ENCODE results near the gene CTNND2.
"Not testable (repeated sequence)": the region's sequence is repeated elsewhere in the genome, so short reads cannot be mapped to it uniquely, and the experiment has no call there.

Gene CTNND2

GRCh38 chr5:11010429-11011210, 893.6 kb downstream of the CTNND2 start:
- Histone ChIP-seq H3K27me3 (ENCODE audit: low read depth, low read length) (no peaks in the 10 kb centered on the region), H3K4me1 (ENCODE audit: control insufficient read depth in 1 of 2, insufficient read depth in 2 of 2, low read length in 2 of 2) (no peaks in the 10 kb centered on the region), H3K36me3 (ENCODE audit: control insufficient read depth in 1 of 2, insufficient read depth in 2 of 2, low read length in 2 of 2) (no peaks in the 10 kb centered on the region), H3K4me3 (ENCODE audit: low read depth in 1 of 2, low read length in 2 of 2) (no peak overlapping the region), H3K9me3 (ENCODE audit: control insufficient read depth in 1 of 2, low read length in 2 of 2) (peaks cover 0 to 3% of the 10 kb centered on the region in 2 donors), H3K27ac (ENCODE audit: low read length) (no peak overlapping the region)

GRCh38 chr5:11009576-11009975, 894.7 kb downstream of the CTNND2 start:
- no peaks in the 10 kb centered on the region for H3K27me3 ChIP-seq (ENCODE audit: low read depth, low read length)
- no peaks in the 10 kb centered on the region for H3K4me1 ChIP-seq (ENCODE audit: control insufficient read depth in 1 of 2, insufficient read depth in 2 of 2, low read length in 2 of 2)
- no peak overlapping the region for H3K4me3 ChIP-seq (ENCODE audit: low read depth in 1 of 2, low read length in 2 of 2)
- H3K36me3 ChIP-seq (ENCODE audit: control insufficient read depth in 1 of 2, insufficient read depth in 2 of 2, low read length in 2 of 2), result no peaks in the 10 kb centered on the region
- H3K9me3 ChIP-seq (ENCODE audit: control insufficient read depth in 1 of 2, low read length in 2 of 2), result peaks cover 0 to 3% of the 10 kb centered on the region in 2 donors
- H3K27ac ChIP-seq (ENCODE audit: low read length), result no peak overlapping the region

- H3K27ac ChIP-seq (ENCODE audit: low read length), result no peak overlapping the region
- H3K27me3 ChIP-seq (ENCODE audit: low read depth, low read length), result no peaks in the 10 kb centered on the region
- no peaks in the 10 kb centered on the region for H3K4me1 ChIP-seq (ENCODE audit: control insufficient read depth in 1 of 2, insufficient read depth in 2 of 2, low read length in 2 of 2)
- peaks cover 0 to 3% of the 10 kb centered on the region in 2 donors for H3K9me3 ChIP-seq (ENCODE audit: control insufficient read depth in 1 of 2, low read length in 2 of 2)
- H3K36me3 ChIP-seq (ENCODE audit: control insufficient read depth in 1 of 2, insufficient read depth in 2 of 2, low read length in 2 of 2), result no peaks in the 10 kb centered on the region
- no peak overlapping the region for H3K4me3 ChIP-seq (ENCODE audit: low read depth in 1 of 2, low read length in 2 of 2)
These were observed 896.9 kb downstream of the CTNND2 start for GRCh38 chr5:11007269-11007870.

GRCh38 chr5:11004523-11004922, 899.7 kb downstream of the CTNND2 start:
- not testable (repeated sequence) for H3K4me3 ChIP-seq (ENCODE audit: low read depth in 1 of 2, low read length in 2 of 2); H3K4me1 ChIP-seq (ENCODE audit: control insufficient read depth in 1 of 2, insufficient read depth in 2 of 2, low read length in 2 of 2); H3K27me3 ChIP-seq (ENCODE audit: low read depth, low read length); H3K36me3 ChIP-seq (ENCODE audit: control insufficient read depth in 1 of 2, insufficient read depth in 2 of 2, low read length in 2 of 2); H3K27ac ChIP-seq (ENCODE audit: low read length); H3K9me3 ChIP-seq (ENCODE audit: control insufficient read depth in 1 of 2, low read length in 2 of 2)

- no peak overlapping the region for H3K27ac ChIP-seq (ENCODE audit: low read length)
- no peak overlapping the region for H3K4me3 ChIP-seq (ENCODE audit: low read depth in 1 of 2, low read length in 2 of 2)
- no peaks in the 10 kb centered on the region for H3K27me3 ChIP-seq (ENCODE audit: low read depth, low read length)
- no peaks in the 10 kb centered on the region for H3K4me1 ChIP-seq (ENCODE audit: control insufficient read depth in 1 of 2, insufficient read depth in 2 of 2, low read length in 2 of 2)
- H3K36me3 ChIP-seq (ENCODE audit: control insufficient read depth in 1 of 2, insufficient read depth in 2 of 2, low read length in 2 of 2), result no peaks in the 10 kb centered on the region
- no peaks in the 10 kb centered on the region for H3K9me3 ChIP-seq (ENCODE audit: control insufficient read depth in 1 of 2, low read length in 2 of 2)
These were observed 903.5 kb downstream of the CTNND2 start for GRCh38 chr5:11000515-11001353.

GRCh38 chr5:10999714-11000113, 904.5 kb downstream of the CTNND2 start:
- Histone ChIP-seq H3K9me3 (ENCODE audit: control insufficient read depth in 1 of 2, low read length in 2 of 2) (no peaks in the 10 kb centered on the region), H3K36me3 (ENCODE audit: control insufficient read depth in 1 of 2, insufficient read depth in 2 of 2, low read length in 2 of 2) (no peaks in the 10 kb centered on the region), H3K4me3 (ENCODE audit: low read depth in 1 of 2, low read length in 2 of 2) (no peak overlapping the region), H3K4me1 (ENCODE audit: control insufficient read depth in 1 of 2, insufficient read depth in 2 of 2, low read length in 2 of 2) (no peaks in the 10 kb centered on the region), H3K27me3 (ENCODE audit: low read depth, low read length) (no peaks in the 10 kb centered on the region), H3K27ac (ENCODE audit: low read length) (no peak overlapping the region)

GRCh38 chr5:10995891-10996290, 908.4 kb downstream of the CTNND2 start:
- H3K4me1 ChIP-seq (ENCODE audit: control insufficient read depth in 1 of 2, insufficient read depth in 2 of 2, low read length in 2 of 2), result no peaks in the 10 kb centered on the region
- no peak overlapping the region for H3K27ac ChIP-seq (ENCODE audit: low read length)
- H3K36me3 ChIP-seq (ENCODE audit: control insufficient read depth in 1 of 2, insufficient read depth in 2 of 2, low read length in 2 of 2), result no peaks in the 10 kb centered on the region
- H3K4me3 ChIP-seq (ENCODE audit: low read depth in 1 of 2, low read length in 2 of 2), result no peak overlapping the region
- H3K9me3 ChIP-seq (ENCODE audit: control insufficient read depth in 1 of 2, low read length in 2 of 2), result no peaks in the 10 kb centered on the region
- no peaks in the 10 kb centered on the region for H3K27me3 ChIP-seq (ENCODE audit: low read depth, low read length)

- no peaks in the 10 kb centered on the region for H3K36me3 ChIP-seq (ENCODE audit: control insufficient read depth in 1 of 2, insufficient read depth in 2 of 2, low read length in 2 of 2)
- H3K4me1 ChIP-seq (ENCODE audit: control insufficient read depth in 1 of 2, insufficient read depth in 2 of 2, low read length in 2 of 2), result no peaks in the 10 kb centered on the region
- H3K27ac ChIP-seq (ENCODE audit: low read length), result no peak overlapping the region
- H3K9me3 ChIP-seq (ENCODE audit: control insufficient read depth in 1 of 2, low read length in 2 of 2), result no peaks in the 10 kb centered on the region
- H3K27me3 ChIP-seq (ENCODE audit: low read depth, low read length), result no peaks in the 10 kb centered on the region
- no peak overlapping the region for H3K4me3 ChIP-seq (ENCODE audit: low read depth in 1 of 2, low read length in 2 of 2)
These were observed 909.9 kb downstream of the CTNND2 start for GRCh38 chr5:10994091-10994986.

- Histone ChIP-seq H3K4me1 (ENCODE audit: control insufficient read depth in 1 of 2, insufficient read depth in 2 of 2, low read length in 2 of 2) (no peaks in the 10 kb centered on the region), H3K9me3 (ENCODE audit: control insufficient read depth in 1 of 2, low read length in 2 of 2) (no peaks in the 10 kb centered on the region), H3K27me3 (ENCODE audit: low read depth, low read length) (no peaks in the 10 kb centered on the region), H3K4me3 (ENCODE audit: low read depth in 1 of 2, low read length in 2 of 2) (no peak overlapping the region), H3K27ac (ENCODE audit: low read length) (no peak overlapping the region), H3K36me3 (ENCODE audit: control insufficient read depth in 1 of 2, insufficient read depth in 2 of 2, low read length in 2 of 2) (no peaks in the 10 kb centered on the region)
These were observed 913.6 kb downstream of the CTNND2 start for GRCh38 chr5:10990634-10991033.

GRCh38 chr5:10989577-10990263, 914.5 kb downstream of the CTNND2 start:
- Histone ChIP-seq H3K27me3 (ENCODE audit: low read depth, low read length) (no peaks in the 10 kb centered on the region), H3K4me1 (ENCODE audit: control insufficient read depth in 1 of 2, insufficient read depth in 2 of 2, low read length in 2 of 2) (no peaks in the 10 kb centered on the region), H3K9me3 (ENCODE audit: control insufficient read depth in 1 of 2, low read length in 2 of 2) (no peaks in the 10 kb centered on the region), H3K36me3 (ENCODE audit: control insufficient read depth in 1 of 2, insufficient read depth in 2 of 2, low read length in 2 of 2) (no peaks in the 10 kb centered on the region), H3K27ac (ENCODE audit: low read length) (no peak overlapping the region), H3K4me3 (ENCODE audit: low read depth in 1 of 2, low read length in 2 of 2) (no peak overlapping the region)

All from muscle layer of duodenum (tissue), 2 donors.